Measurements from ENCODE around the gene SLC6A11.

The SLC6A11 gene

GRCh38 chr3:10944866-10945265, 128.8 kb downstream of the SLC6A11 start:
- TF ChIP-seq CTCF (IDR thresholded peaks at IDR 0.05; ENCODE audit: insufficient read depth, missing control alignments): no peak
- no peak for FAIRE-seq
- no peak for DNase-seq (ENCODE audit: insufficient read length, low spot score)

GRCh38 chr3:10945683-10946287, 129.8 kb downstream of the SLC6A11 start:
- FAIRE-seq: no peak
- peak; percentile 87 for DNase-seq (ENCODE audit: insufficient read length, low spot score)
- peak; percentile 79 for TF ChIP-seq CTCF (IDR thresholded peaks at IDR 0.05; ENCODE audit: insufficient read depth, missing control alignments)

GRCh38 chr3:10946526-10946925, 130.5 kb downstream of the SLC6A11 start:
- no peak for FAIRE-seq
- DNase-seq (ENCODE audit: insufficient read length, low spot score): no peak
- no peak for TF ChIP-seq CTCF (IDR thresholded peaks at IDR 0.05; ENCODE audit: insufficient read depth, missing control alignments)

- no peak for TF ChIP-seq CTCF (IDR thresholded peaks at IDR 0.05; ENCODE audit: insufficient read depth, missing control alignments)
- FAIRE-seq: no peak
- DNase-seq (ENCODE audit: insufficient read length, low spot score): no peak
Observed at GRCh38 chr3:10948326-10948725, 132.3 kb downstream of the SLC6A11 start.

DNA sequence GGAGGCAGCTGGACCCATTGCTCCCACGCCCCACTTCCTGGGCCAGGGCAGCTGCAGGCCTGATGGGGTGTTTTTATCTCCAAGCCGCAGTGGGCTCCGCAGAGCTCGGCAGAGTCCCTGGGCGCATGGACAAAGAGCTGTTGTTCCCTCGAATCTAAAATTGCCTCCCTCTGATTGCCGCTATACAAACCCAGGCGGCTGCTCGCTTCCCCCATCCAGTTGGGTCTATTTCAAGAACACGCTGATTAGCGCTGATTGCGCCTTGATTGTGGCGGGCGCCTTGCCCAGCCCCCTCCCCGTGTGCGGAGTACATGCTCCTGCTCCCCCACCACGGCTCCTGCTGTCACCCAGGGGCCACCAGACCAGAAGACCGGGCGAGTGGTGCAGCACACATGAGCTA, 133.2 kb downstream of the SLC6A11 start:
- DNase-seq (ENCODE audit: insufficient read length, low spot score) (no peak), FAIRE-seq (no peak)
- TF ChIP-seq CTCF (IDR thresholded peaks at IDR 0.05; ENCODE audit: insufficient read depth, missing control alignments): no peak

- TF ChIP-seq CTCF (IDR thresholded peaks at IDR 0.05; ENCODE audit: insufficient read depth, missing control alignments): peak; percentile 62
- DNase-seq (ENCODE audit: insufficient read length, low spot score) (peak; percentile 62), FAIRE-seq (no peak)
Observed at GRCh38 chr3:10950476-10951294, 134.7 kb downstream of the SLC6A11 start.

Measured in D721Med (cell line).